ENCODE results near the gene MACROD2.

The MACROD2 gene

DNA sequence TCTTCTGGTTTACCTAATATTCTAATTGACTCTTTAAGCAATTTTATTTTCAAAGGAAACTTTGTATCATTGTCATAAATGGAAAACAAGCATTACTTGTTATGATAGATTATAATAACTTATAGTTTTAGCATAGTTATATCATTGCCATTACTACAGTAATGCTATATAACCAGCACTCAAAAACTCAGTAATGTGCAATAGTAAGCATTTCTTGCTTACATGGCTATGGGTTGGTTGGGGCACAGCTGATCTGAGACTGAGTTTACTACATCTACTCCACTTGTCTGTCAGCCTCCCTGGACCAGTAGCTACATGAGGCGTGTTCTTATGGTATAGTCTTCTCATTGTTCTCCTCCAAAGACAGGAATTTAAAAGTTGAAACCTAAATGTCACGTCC, 1427.7 kb downstream of the MACROD2 start:
- no peak for DNase-seq

DNA sequence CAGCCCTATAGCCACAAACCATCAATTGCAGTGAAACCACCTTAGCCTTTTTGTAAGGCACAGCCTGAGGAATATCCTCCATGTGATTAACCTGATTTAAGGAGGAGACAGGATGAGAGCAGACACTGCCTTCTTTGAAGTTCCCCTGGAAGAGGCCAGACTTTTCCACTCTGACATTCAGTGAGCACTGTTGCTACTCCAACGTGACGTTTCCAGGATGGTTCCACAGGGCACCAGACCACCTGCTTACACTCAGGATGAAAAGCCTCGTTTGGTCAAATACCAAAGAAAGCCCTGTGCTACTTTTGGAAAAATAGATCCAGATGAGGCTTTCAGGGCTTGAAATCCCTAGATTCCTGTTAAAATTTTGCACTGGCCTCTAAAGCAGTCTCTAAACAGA, 1444.2 kb downstream of the MACROD2 start:
- no peak for DNase-seq

DNA sequence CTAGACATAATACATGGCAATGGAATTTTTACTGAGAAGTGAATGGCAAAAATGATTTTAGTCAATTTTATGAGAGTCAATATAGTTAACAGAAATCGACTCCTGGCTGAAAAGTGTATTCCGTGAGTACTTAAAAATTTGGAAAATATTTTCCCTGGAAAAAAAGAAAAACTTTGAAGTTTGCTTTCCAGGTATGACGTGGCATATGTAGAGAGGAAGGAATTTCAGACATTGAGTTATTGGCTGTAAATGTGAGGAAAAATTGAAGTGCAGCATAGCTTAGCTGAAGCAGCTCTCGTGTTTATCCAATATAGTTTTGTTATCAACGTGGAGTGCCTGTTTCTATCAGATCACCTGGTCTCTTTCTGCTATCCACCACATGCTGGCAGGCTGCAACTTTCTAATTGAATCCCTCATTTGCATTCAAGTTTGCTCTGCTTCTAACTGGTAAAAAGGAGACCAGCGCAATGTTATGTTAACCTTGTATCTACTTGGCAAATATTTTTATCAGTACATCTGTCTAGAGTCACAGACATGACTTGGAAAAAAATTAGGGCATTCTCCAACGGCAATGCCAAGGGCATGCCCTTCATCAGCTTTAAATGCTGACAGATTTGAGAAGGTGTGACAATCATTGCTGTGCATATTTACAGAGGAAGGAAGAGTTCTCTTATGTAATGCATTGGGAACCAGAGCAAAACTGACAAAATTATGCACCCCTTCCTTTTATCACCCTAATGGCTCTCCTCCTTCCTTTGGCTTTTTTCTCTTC, 1444.9 kb downstream of the MACROD2 start:
- DNase-seq = no peak

DNA sequence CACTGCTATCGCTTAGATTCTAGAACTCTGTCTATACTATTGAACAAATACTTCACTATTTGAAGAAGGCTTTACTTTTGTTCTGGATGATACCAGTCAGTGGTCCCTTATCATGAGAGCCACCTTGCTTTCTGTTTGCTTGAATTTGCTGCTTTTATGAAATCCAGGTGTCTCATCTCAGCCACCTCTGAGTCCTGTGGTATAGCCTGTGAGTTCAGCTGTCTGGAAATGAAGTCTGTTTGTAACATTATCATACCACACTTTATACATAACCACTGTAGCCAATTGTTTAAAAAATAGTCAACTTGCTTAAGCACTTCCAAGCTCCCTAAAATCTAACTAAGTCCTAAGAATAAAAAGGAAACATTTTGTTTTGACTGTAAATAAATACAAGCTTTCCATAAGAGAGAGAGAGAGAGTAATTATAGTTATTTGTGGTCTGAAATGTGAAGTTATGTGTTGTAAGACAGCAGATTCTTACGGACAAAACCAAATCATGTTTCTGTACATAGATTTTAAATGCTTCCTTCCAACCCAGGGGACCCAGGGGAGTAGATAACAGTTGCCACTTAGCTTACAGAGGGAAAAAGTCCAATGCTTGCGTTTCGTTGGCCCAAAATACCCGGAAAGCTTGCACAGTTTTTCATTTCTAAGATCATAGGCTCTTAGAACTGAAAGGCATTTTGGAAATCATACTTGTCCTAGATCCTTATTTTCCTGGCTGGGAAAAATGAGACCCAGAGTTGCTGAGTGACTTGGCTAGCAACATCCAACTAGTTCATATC, 1449.9 kb downstream of the MACROD2 start:
- DNase-seq = no peak

DNA sequence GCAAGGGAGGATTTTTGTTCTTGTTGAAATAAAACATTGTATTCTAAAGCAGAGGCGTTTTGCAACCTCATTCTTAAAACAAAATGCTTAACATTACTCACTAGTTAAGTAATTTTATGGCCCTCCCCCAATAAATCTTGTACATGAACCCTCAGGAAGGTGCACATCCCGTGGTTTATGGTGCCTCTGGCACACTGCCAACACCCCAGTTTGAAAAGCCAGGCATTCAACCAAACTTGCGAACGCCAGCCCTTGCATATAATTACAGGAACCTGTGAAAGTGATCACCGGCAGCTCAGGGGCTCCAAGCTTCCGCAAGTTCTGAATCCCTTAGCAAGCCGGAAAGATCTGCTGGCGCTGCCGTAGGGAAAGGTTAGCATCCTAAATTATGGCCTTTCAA, 1451.1 kb downstream of the MACROD2 start:
- DNase-seq = no peak

DNA sequence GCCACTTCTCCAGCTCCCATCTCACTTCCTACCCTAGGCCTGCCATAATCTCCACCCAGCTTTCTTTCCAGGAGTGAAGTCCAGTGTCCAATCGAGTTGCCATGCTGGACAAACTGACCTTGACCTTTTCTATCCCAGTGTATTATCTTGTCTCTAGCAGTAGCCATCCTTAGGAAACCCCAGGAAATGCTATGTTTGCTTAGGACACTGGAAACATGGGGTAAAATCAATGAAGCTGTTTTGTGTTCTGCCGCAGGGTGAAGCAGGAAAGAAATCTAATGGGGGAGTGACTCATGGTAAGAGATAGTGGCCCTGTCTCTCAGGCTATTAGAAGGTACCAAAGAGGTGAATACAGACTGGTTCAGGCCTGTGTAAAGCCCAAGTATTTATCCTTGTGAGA, 1452.2 kb downstream of the MACROD2 start:
- no peak for DNase-seq

DNA sequence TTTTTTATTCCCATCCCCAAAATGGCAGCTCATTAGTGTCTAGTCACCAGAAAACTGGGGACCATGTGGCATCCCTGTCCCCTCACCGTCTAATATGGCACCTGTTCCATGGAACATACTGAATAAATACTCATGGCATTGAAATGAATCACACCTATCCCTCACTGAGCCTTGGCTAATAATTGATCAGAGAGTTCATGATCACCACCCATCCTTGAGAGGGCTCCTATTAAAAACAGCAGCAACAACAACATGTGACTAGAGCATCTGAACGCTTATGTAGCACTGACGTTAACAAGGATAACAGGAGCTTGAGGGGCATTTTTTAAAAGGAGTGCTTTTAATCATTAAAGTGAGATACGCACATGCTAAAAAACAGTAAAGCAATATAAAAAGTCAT, 1453.7 kb downstream of the MACROD2 start:
- no peak for DNase-seq

DNA sequence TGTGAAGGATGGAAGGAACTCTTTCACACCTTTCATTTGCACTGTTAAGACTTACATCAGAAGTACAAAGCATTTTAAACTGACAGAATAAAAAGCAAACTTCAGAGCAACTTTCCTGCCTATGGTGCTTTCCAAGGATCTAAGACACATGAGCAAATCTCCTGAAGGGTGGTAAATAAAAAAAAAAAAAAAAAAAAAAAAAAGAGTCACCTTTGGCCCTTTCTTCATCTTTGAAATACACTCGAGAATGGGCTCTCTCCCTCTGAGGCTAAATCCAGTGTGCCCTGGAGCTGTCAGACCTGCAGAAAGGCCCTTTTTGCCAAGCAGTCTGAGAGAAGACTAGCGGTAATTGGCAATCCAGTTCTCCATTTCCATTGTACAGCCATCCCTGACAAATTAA, 1455.9 kb downstream of the MACROD2 start:
- DNase-seq = no peak

DNA sequence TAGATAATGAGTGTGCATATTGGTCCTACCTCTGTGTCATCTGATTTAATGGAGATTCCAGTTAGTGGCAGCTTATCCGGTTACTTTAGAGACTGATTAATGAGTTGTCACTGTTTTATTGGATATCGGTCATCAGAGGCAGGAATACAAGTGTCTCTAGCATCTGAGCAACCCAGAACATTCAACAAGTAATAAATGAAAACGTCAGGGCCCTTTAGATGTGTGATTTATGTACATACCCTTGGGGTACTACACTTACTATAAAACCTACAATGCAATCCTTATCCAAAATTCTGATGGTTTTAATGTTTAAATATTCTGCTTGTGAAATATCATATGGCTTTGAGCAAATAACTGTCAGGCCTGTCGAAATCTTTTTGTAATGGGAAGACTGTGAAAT, 1460.0 kb downstream of the MACROD2 start:
- DNase-seq = no peak

DNA sequence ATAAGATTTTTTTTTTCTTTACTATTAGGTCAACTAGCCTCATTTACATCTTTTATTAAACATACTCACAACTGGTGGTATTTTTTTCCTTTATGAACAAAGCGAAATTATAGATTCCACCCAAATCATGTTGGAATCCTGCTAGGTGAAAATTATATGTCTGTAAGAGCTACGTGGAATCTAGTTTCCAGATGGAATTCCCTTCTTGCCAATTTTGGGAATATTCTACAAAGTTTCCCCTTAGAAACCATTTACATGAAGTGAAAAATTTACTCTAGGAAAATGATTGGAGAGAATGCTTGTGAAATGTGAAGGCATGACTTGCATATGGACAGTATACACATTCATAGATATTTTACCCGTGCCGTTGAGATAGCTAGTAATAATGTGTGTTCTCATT, 1466.6 kb downstream of the MACROD2 start:
- no peak for DNase-seq

DNA sequence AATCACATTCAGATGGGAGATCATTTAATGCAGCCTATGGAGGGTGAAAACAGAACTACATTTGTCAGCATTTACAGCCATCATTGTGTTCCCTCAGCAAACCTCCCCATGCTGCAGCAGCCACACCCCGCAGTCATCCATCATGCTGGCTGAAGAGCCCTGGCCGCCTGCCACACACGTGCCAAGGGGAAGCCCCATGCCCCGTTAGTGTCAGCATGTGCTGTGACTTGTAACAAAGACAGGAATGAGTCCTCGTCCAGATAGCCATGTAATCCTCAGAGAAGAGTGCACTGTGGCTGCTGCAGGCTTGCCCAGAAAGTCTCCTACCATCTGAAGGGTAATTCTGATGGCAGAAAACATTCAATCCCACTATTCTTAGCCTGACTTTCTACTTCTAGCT, 1480.2 kb downstream of the MACROD2 start:
- DNase-seq = no peak

DNA sequence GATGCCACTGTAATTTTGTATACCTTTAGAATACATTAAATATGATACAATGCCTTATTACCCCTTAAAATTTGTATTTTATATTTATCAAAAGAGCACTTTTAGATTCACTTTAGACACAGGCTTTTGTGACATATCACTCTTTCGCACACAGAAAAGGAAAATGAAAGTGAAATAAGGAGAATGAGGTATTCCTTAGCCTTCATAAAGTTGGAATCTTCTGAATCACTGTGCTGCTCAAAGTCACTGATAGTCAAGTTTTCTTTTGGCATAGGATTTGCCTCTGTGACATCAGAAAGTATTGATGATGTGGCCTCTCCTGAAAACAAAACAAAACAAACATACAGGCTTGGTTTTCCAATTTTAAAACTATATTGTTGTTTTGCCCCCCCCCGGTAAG, 1480.9 kb downstream of the MACROD2 start:
- DNase-seq = no peak

DNA sequence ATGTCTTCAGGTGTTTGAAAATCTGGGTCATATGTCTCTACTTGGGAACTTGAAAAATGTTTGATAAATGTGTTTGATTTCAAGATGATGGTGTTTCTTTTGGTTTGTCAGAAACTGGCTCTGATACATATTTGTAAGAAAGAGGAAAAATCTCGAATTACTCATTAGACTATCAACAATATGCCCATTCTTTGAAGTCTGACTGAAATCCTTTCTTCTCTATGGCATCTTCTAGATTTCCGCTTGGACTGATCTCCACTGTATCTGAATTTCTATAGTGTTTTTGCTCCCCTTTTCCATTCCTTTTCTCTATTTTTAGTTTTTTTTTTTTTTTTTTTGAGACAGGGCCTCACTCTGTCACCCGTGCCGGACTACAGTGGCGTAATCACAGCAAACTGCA, 1481.5 kb downstream of the MACROD2 start:
- DNase-seq = no peak

DNA sequence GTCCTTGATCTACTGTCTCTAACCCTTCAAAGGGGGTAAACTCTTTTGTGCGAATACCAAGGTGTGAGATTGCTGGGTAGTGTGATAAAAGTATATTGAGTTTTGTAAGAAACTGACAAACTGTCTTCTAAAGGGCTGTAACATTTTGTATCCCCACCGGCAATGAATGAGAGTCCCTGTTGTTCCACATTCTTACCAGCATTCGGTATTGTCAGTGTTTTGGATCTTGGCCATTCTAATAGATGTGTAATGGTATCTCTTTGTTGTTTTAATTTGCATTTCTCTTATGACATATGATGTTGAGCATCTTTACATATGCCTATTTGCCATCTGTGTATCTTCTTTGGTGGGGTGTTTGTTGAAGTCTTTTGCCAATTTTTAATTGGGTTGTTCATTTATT, 1487.2 kb downstream of the MACROD2 start:
- DNase-seq = no peak

DNA sequence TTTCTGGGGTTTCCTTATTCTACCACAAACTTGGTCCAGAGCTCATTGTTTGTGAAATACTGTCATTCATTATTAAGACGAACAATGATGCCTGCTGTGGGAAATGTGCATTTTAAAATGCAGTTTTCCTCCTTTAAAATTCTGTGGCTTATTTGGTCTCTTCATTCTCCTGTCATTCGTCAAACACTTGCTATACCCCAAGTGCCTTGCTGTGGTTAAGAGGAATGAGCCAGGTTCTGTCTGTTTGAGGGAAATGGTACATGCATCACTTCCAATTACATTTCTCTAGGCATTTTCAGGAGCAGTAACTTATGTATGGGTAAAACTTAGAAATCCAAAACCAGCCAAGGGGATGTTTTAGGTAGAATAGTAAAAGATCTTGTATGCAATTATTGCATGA, 1490.2 kb downstream of the MACROD2 start:
- no peak for DNase-seq

DNA sequence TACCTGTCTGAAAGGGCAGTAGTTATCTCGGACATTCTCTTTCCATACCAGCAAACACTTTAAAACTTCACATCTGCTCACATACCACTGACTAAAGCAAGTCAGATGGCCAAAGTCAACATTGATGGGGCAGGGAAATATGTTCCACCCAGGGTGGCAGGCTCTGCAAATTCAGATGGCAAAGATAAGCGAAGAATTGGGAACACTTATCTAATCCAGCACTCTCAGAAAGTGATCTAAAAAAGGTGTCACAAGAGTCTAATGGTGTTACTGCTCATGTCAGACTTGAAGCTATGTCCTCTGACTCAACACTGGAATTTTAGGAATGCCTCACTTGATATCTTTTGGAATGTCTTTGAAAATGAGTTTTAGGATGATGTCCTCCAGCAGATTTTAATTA, 1491.7 kb downstream of the MACROD2 start:
- no peak for DNase-seq

DNA sequence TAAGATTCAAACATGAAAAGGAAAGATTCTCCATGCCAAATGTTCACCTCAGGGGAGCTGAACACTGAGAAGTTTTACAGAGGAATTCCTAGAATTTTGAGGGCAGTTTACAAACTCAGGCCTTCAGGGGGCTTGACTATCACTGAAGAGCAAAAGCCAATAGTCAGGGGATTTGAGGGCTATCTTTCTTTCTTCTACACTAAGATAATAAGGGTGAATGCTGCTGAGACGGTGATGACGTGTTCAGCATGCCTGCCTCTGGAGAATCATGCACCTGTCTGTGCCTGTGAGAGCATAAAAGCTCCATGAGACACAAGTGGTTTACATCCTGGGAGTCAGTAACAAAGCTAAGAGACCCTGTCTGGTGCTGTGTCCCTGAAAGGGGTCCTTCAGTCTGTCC, 1492.4 kb downstream of the MACROD2 start:
- no peak for DNase-seq

DNA sequence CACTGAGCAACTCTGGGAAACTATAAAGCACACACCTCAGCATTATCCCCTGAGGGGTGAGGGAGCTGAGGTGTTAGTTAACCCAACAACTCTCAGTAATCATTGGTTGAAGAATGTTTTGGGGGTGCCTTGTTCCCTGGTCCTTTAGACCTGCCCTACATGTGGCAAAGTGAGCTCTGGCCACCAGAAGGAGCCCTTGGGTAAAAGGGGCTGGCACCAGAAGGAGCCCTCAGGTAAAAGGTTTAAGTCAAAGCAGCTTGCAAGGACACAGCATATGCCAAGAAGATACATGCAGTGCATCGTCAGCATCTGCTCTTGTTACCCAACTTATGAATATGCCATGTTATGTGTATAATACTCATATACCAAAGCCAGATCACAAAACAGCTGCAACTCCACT, 1496.3 kb downstream of the MACROD2 start:
- DNase-seq = no peak

DNA sequence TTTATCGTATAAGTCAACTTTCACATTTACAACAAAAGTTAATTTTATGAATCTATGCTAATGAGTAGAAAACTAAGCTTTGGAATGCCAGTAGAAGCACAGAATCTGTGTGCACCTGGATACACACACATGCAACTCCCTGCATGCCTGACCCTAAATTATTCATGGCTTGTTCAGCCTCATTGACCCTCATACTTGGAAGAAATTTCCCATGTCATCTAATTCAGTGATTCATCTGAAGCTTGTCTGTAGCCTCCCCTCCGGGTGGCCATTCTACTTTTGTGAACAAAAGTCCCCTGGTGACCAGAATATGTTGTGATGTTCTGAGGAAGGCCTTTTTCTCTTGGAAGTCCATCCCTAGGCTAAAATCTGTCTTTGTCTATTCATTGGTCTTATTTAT, 1499.5 kb downstream of the MACROD2 start:
- DNase-seq = no peak

DNA sequence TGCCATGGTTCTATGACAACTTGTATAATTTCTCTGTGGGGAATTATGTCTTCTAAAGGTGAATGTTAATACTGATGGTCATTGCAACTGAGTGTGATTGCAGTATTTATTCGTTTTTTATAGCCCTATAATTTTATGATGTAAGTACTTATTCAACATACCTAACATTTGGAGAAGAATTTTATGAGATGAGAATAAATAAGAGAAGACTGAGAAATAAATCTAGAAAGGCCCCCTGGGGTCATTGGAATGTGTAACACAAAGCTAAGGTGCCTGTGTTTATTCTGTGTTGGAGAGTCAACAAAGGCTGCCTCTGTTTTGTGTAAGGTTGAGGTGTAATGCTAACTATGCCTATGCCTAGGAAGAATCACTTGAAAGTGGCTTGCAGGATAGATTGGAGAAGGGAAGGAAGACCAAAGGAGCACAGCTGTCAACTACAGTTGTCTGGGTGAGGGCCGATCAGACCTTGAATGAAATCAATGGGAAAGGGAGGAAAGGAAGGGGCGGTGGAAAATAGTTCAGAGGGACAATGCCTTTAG, 1501.3 kb downstream of the MACROD2 start:
- no peak for DNase-seq

DNA sequence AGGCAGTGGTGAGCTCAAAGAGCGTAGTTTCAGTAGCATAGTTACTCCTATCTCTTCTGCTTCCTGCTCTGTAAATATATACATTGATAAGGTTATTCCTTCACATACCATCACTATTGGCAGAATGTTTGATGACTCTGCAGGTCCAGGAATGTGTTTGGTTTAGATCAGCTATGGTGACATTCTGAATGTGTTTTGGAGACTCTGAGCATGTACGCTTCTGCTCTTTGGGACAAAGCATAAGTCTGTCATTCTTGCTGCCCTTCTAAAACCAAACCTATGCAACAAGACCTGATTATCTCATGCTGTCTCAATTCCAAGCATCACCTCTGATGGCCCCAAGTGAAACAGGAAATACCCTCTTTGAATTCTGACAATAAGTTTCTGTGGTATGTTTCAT, 1503.6 kb downstream of the MACROD2 start:
- DNase-seq = no peak

DNA sequence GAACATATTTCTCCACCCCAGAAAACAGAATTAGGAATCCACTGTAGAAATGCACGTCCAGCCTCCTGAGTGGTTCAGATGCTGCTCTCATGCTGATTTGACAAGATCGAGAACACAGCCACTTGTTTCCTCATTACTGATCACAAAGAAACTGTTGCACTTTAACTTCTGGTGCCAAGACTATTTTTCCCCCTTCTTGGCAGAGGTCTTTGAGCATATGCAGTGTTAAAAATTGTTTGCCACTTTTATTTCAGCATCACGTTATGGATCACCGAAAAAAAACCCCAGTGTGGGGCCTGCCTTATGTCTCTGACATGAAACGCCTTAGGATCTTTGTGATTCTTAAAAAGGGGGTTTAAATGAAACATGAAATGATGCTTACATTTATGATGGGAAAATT, 1511.0 kb downstream of the MACROD2 start:
- DNase-seq = no peak

DNA sequence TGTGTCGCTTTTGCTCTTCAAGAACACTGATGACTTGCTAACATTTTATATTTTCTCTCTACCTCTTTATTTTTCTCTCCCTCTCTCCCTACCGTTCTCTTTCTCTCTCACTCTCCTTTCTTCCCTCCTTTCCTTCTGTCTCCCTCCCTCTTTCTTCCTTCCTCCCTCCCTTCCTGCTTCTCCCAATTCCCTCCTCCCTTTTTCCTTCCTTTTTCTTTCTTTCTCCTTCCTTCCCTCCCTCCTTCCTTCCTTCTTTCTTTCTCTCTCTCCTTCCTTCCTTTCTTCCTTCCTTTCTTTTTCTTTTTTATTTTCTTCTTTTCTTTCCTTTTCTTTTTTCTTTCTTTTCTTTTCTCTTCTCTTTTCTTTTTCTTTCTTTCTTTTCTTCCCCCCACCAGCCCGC, 1511.8 kb downstream of the MACROD2 start:
- no peak for DNase-seq

DNA sequence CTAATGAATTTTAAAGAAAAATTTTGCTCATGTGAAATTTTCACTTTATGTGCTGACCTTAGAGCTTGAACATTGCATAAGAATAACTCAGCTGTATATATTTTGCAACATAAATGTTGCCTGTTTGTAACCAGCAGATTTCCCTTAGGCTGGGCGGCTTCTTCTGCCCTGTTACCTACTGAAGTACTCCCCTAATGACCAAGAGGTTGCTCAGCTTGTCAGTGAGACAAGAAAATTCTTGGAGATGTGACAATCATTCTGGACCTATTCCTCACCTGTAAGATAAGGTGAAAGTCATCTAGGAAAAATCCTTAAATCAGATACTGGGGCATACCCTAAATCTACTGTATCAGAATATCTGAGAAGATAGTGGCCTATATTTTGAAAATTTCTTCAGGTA, 1516.2 kb downstream of the MACROD2 start:
- no peak for DNase-seq
